ENCODE measurements around the gene C14orf180.
"Not testable (repeated sequence)": the region's sequence is repeated elsewhere in the genome, so short reads cannot be mapped to it uniquely, and the experiment has no call there.

The C14orf180 gene

DNA sequence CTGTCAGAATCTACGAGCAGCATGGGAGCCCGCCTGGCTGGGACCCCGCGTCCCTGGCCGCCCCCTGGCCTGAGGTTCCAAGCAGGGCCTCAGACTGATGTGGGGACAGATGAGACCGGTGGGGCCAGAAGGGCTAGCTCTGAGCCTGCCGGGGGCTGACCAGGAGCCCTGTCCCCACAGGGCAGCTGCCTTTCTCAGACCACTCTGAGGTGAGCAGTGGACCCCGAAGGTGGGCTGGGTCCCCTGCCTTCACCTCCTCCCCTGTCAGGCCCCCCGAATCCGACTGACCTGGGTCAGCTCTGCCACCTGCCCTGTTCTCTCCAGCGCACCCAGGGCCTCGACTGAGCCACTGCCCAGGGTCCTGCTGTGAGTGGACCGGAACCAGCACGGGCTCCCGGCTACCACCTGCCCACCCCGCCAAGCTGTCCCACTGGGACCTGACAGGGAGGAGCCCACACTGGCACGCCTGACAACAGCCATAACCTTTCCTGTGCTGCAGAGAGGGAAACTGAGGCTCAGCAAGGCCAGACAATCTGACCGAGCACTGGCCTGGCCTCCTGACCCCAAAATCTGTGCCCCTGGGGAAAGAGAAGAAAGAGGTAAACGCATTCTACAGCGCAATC, 54.7 kb downstream of the C14orf180 start:
- no peaks in the 10 kb centered on the region for H3K36me3 ChIP-seq (ENCODE audit: low read depth)
- TF ChIP-seq, protein P1, sequence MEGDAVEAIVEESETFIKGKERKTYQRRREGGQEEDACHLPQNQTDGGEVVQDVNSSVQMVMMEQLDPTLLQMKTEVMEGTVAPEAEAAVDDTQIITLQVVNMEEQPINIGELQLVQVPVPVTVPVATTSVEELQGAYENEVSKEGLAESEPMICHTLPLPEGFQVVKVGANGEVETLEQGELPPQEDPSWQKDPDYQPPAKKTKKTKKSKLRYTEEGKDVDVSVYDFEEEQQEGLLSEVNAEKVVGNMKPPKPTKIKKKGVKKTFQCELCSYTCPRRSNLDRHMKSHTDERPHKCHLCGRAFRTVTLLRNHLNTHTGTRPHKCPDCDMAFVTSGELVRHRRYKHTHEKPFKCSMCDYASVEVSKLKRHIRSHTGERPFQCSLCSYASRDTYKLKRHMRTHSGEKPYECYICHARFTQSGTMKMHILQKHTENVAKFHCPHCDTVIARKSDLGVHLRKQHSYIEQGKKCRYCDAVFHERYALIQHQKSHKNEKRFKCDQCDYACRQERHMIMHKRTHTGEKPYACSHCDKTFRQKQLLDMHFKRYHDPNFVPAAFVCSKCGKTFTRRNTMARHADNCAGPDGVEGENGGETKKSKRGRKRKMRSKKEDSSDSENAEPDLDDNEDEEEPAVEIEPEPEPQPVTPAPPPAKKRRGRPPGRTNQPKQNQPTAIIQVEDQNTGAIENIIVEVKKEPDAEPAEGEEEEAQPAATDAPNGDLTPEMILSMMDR (IDR thresholded peaks at IDR 0.05; ENCODE audit: poor library complexity, severe bottlenecking): no peak
- ATAC-seq (ENCODE audit: low read depth) (no peak), DNase-seq (ENCODE audit: low spot score) (no peak)
- peaks cover 4% of the 10 kb centered on the region for H3K9me3 ChIP-seq (ENCODE audit: severe bottlenecking)
- H3K27ac ChIP-seq (ENCODE audit: poor library complexity, severe bottlenecking): no peak overlapping the region
- H3K4me1 ChIP-seq (ENCODE audit: insufficient read depth, poor library complexity, severe bottlenecking): no peaks in the 10 kb centered on the region
- no peak overlapping the region for H3K4me3 ChIP-seq (ENCODE audit: severe bottlenecking)
- peaks cover 53% of the 10 kb centered on the region for H3K27me3 ChIP-seq (ENCODE audit: insufficient read depth, poor library complexity, severe bottlenecking)

DNA sequence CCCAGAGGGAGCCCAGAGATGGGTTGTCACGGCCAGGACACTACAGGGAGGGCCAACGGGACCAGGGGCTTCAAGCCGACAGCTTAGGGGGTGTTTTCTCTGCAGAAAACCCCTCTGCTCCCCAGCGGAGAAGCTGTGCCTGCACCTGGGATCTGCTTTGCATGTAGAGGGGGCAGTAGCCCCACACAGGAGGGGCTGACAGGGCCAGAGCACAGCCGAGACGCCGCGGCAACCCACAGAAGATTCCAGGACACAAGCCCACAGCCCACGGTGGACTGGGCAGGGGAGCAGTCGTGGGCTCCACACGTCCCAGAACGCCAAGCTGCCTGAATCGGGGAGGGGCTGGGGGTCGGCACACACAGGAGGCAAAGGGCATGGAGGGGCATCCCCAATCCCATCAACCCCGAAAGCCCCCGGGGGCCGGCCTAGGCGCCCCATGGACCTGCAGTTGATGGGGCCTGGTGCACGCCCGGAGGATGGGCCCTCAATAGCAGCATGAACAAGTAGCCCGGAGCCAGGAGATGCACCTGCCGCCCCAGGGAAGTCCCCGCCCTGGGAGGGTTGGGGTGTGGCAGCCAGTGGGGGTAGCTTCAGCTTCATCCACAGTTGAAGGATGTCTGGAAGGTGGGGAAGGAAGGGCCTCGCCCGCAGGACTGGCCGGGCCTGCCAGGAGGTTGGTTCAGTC, 55.5 kb downstream of the C14orf180 start:
- TF ChIP-seq, protein P1 (IDR thresholded peaks at IDR 0.05; ENCODE audit: poor library complexity, severe bottlenecking): no peak
- Histone ChIP-seq H3K4me3 (ENCODE audit: severe bottlenecking) (no peak overlapping the region), H3K27ac (ENCODE audit: poor library complexity, severe bottlenecking) (no peak overlapping the region), H3K4me1 (ENCODE audit: insufficient read depth, poor library complexity, severe bottlenecking) (no peaks in the 10 kb centered on the region), H3K9me3 (ENCODE audit: severe bottlenecking) (no peaks in the 10 kb centered on the region), H3K36me3 (ENCODE audit: low read depth) (no peaks in the 10 kb centered on the region), H3K27me3 (ENCODE audit: insufficient read depth, poor library complexity, severe bottlenecking) (peaks cover 54% of the 10 kb centered on the region)
- DNase-seq (ENCODE audit: low spot score) (no peak), ATAC-seq (ENCODE audit: low read depth) (no peak)

DNA sequence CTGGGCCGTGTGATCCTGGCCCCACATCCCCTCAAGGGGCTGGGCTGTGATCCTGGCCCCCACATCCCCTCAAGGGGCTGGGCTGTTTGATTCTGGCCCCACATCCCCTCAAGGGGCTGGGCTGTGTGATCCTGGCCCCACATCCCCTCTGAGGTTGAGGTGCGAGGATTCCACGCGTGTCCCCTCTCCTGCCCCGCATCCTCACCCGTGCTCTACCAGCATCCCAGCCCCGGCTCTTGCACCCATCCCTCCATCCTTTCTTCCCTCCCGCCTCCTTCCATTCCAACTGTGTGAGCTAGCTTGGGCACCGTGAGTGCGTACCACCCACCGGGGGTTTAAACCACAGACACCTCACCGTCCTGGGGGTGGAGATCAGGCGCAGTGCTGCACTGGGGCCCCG, 56.2 kb downstream of the C14orf180 start:
- H3K4me1 ChIP-seq (ENCODE audit: insufficient read depth, poor library complexity, severe bottlenecking): no peaks in the 10 kb centered on the region
- H3K36me3 ChIP-seq (ENCODE audit: low read depth): no peaks in the 10 kb centered on the region
- TF ChIP-seq, protein P1 (IDR thresholded peaks at IDR 0.05; ENCODE audit: poor library complexity, severe bottlenecking): no peak
- no peaks in the 10 kb centered on the region for H3K9me3 ChIP-seq (ENCODE audit: severe bottlenecking)
- no peak for ATAC-seq (ENCODE audit: low read depth)
- no peak overlapping the region for H3K27ac ChIP-seq (ENCODE audit: poor library complexity, severe bottlenecking)
- DNase-seq (ENCODE audit: low spot score): no peak
- H3K27me3 ChIP-seq (ENCODE audit: insufficient read depth, poor library complexity, severe bottlenecking): peaks cover 50% of the 10 kb centered on the region
- H3K4me3 ChIP-seq (ENCODE audit: severe bottlenecking): no peak overlapping the region

DNA sequence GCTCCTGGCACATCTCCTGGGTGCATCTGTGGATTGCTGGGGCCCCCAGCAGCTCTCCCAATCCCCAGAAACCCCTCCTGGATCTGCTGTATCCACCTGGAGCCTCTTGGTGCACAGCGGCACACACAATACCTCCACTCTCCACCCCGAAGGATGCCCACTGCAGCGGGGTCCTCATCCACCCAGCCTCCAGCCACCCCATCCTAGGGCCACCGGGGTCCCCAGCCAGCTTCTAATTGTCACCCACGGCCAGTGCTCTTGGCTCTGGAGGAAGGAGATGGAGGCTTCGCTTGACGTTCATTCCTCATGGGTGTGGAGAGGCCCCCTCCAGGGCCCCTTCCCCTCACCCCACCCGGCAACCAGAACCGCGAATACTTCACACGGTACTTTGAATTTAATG, 56.6 kb downstream of the C14orf180 start:
- no peak overlapping the region for H3K27ac ChIP-seq (ENCODE audit: poor library complexity, severe bottlenecking)
- TF ChIP-seq, protein P1 (IDR thresholded peaks at IDR 0.05; ENCODE audit: poor library complexity, severe bottlenecking): no peak
- H3K36me3 ChIP-seq (ENCODE audit: low read depth): no peaks in the 10 kb centered on the region
- peaks cover 48% of the 10 kb centered on the region for H3K27me3 ChIP-seq (ENCODE audit: insufficient read depth, poor library complexity, severe bottlenecking)
- H3K9me3 ChIP-seq (ENCODE audit: severe bottlenecking): no peaks in the 10 kb centered on the region
- DNase-seq (ENCODE audit: low spot score) (no peak), ATAC-seq (ENCODE audit: low read depth) (no peak)
- no peaks in the 10 kb centered on the region for H3K4me1 ChIP-seq (ENCODE audit: insufficient read depth, poor library complexity, severe bottlenecking)
- no peak overlapping the region for H3K4me3 ChIP-seq (ENCODE audit: severe bottlenecking)

DNA sequence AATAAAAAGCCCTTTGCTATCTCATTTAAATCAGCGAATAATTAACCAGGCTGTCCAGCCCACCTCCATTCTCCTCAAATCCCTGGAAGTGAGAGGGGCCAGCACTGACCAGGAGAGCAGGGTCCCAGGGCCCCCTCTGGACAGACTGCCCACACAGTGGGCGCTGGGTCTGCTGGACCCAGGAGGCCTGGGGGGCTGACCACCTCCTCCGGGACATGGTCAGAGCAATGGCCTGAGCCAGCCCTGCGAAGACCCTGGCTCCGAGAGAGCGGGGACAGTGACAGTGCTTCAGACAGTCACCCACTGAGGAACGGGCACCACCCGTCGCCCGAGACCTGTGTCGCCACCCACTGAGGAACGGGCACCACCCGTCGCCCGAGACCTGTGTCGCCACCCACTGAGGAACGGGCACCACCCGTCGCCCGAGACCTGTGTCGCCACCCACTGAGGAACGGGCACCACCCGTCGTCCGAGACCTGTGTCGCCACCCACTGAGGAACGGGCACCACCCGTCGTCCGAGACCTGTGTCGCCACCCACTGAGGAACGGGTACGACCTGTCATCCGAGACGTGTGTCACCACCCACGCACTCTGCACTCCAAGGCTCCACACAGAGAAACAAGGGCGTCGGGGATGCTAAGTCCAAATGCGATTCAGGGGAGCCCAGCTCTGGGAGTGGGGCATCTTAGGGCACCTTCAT, 57.4 kb downstream of the C14orf180 start:
- H3K27me3 ChIP-seq (ENCODE audit: insufficient read depth, poor library complexity, severe bottlenecking): peaks cover 42% of the 10 kb centered on the region
- ATAC-seq (ENCODE audit: low read depth); H3K9me3 ChIP-seq (ENCODE audit: severe bottlenecking); DNase-seq (ENCODE audit: low spot score); H3K4me1 ChIP-seq (ENCODE audit: insufficient read depth, poor library complexity, severe bottlenecking); H3K36me3 ChIP-seq (ENCODE audit: low read depth); H3K27ac ChIP-seq (ENCODE audit: poor library complexity, severe bottlenecking); H3K4me3 ChIP-seq (ENCODE audit: severe bottlenecking): not testable (repeated sequence)
